Subcutaneous abdominal adipose tissue (tissue), 5 donors: ENCODE measurements around the gene LTBP2.

Experiments
- H3K27ac ChIP-seq: one replicate; pipeline ENCODE4 v1.7.0; 2013; ENCODE audit warnings: low read depth, mild to moderate bottlenecking, inconsistent platforms, low read length, moderate library complexity
- H3K27me3 ChIP-seq, 5 donors: one replicate each; pipeline ENCODE4 v1.7.0; 2013; ENCODE audit warnings: low read length in 5 of 5, inconsistent platforms in 1 of 5; ENCODE audit not compliant: control insufficient read depth in 5 of 5, insufficient read depth in 4 of 5
- H3K36me3 ChIP-seq, 5 donors: one replicate each; pipeline ENCODE4 v1.7.0; 2013; ENCODE audit warnings: low read length in 5 of 5; ENCODE audit not compliant: control insufficient read depth in 5 of 5, insufficient read depth in 5 of 5
- H3K4me1 ChIP-seq, 5 donors: one replicate each; pipeline ENCODE4 v1.7.0; 2013; ENCODE audit warnings: low read length in 5 of 5, mild to moderate bottlenecking in 3 of 5, moderate library complexity in 1 of 5; ENCODE audit not compliant: control insufficient read depth in 5 of 5, insufficient read depth in 5 of 5
- H3K4me3 ChIP-seq, 5 donors: one replicate each; pipeline ENCODE4 v1.7.0; 2013; ENCODE audit warnings: low read length in 5 of 5, low read depth in 1 of 5
- H3K9ac ChIP-seq, 5 donors: one replicate each; pipeline ENCODE4 v1.7.0; 2013; ENCODE audit warnings: low read length in 5 of 5, mild to moderate bottlenecking in 4 of 5, moderate library complexity in 3 of 5
- H3K9me3 ChIP-seq, 5 donors: one replicate each; pipeline ENCODE4 v1.7.0; 2013; ENCODE audit warnings: low read length in 5 of 5; ENCODE audit not compliant: control insufficient read depth in 5 of 5
- donor health status: healthy.
- donor health status: healthy.
- donor health status: healthy.
- donor health status: healthy.
- donor health status: healthy.

LTBP2 gene

DNA sequence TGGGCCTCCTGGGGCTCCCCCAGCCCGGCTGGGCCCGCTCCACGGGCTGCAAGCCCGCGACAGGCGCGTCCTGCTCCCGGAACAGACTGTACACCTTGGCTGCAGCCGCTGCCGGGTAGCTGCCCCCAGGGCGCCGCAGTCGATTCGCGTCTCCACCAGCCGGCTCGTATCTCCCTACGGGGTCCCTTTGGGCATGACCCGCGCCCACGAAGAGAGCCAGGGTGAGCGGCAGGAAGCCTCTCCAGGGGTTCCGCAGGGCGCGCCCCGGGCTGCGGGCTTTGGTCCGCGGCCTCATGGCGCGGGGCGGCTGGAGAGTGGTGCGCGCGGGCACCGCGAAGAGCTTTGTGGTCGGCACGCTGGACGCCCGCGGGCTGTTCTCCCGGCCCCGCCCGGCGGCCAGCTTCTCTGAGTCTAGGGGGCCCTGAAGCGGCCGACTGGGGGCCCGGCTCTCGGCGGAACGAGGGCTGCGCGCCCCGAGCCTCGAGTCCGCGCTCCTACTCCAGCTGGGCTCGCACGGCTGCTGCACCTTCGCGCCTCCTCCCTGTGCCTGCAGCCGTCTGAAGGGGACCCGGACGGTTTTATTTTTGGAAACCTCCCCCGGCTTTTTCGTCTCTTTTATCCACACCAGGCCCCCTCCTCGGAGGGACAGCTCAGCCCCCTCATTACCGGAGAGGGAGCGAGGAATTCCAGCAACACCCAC is at the start of gene LTBP2:
LTBP2 (minus strand) TSS at position 588 of the 700 bp plus-strand sequence; CDS start at position 295, 293 bp downstream.
- Histone ChIP-seq H3K4me1 (peaks cover 4 to 47% (median 39%) of the 10 kb centered on the region in 5 donors), H3K9me3 (no peaks in the 10 kb centered on the region), H3K9ac (peak within 1 kb of the TSS in 4 of 5 donors; percentile 43 to 68 (median 56)), H3K27me3 (peaks cover 0 to 7% (median 0%) of the 10 kb centered on the region in 5 donors), H3K36me3 (no peaks in the 10 kb centered on the region), H3K27ac (no peak within 1 kb of the TSS), H3K4me3 (peak within 1 kb of the TSS; percentile 38 to 80 (median 70))

DNA sequence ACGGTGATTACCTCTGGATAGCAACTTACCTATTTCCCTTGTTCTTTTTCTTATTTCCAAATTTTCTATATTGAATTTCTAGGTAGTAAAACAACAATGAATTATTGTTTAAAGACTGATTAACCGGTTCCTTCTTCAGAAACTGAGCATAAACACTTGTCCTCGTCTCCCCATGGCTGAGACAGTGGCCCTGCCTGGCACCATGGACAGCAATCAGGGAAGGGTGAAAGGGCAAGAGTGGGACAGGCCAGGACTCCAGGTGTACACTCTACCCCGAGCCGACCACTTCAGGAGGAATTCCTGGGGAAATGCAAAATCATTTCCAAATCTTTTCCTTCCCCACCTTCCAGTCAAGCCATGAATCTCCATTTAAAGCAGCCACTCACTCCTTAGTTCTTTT is 48.8 kb upstream of the LTBP2 start:
- H3K36me3 ChIP-seq = peaks cover 9 to 57% (median 37%) of the 10 kb centered on the region in 5 donors
- no peaks in the 10 kb centered on the region for H3K27me3 ChIP-seq
- no peak overlapping the region for H3K27ac ChIP-seq
- no peak overlapping the region for H3K9ac ChIP-seq
- H3K4me1 ChIP-seq = peaks cover 0 to 39% (median 35%) of the 10 kb centered on the region in 5 donors
- H3K9me3 ChIP-seq = no peaks in the 10 kb centered on the region
- no peak overlapping the region for H3K4me3 ChIP-seq

DNA sequence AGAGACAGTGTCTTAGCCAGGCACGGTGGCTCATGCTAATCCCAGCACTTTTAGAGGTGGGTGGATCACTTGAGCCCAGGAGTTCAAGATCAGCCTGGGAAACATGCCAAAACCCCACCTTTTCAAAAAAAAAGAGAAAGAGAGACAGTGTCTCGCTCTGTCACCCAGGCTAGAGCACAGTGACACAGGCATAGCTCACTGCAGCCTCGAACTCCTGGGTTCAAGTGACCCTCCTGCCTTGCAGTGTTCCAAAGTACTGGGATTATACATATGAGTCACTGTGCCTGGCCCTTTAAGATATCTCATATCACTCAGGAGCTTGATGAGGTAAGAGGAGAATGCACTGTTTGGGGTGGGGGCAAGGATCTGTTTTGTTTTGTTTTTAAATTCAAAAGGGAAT is 48.1 kb upstream of the LTBP2 start:
- peaks cover 3 to 51% (median 31%) of the 10 kb centered on the region in 5 donors for H3K36me3 ChIP-seq
- no peaks in the 10 kb centered on the region for H3K27me3 ChIP-seq
- no peak overlapping the region for H3K4me3 ChIP-seq
- no peak overlapping the region for H3K27ac ChIP-seq
- H3K4me1 ChIP-seq = peaks cover 0 to 46% (median 40%) of the 10 kb centered on the region in 5 donors
- no peak overlapping the region for H3K9ac ChIP-seq
- H3K9me3 ChIP-seq = no peaks in the 10 kb centered on the region

DNA sequence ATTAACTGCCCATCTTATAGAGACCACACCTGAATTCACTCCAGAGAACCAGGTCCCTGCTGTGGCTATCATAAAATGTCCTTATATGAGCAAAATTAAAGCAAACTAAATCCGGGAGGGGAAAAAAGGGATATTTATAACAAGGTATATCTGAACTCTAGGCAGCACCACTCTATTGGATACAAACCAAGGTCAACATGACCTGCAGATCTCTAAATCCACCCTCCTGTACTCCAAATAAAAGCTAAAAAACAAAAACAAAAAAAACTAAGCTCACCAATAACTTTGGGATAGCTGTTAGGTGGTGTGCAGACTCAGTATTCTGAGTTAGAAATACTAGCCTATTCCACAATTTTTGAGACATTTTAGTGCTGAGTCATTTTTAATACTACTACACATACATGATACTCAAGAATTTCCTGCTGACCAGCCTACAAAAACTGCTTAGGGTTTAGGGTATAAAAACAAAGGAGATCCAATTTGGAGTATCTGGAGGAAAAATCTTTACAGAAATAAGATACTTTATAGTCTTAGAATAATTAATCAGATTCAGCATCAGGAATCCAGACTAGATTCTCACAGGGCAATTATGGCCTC is 46.6 kb upstream of the LTBP2 start:
- Histone ChIP-seq H3K4me1 (peaks cover 0 to 45% (median 35%) of the 10 kb centered on the region in 5 donors), H3K27me3 (no peaks in the 10 kb centered on the region), H3K36me3 (peaks cover 3 to 40% (median 27%) of the 10 kb centered on the region in 5 donors), H3K4me3 (no peak overlapping the region), H3K9ac (no peak overlapping the region), H3K27ac (no peak overlapping the region), H3K9me3 (no peaks in the 10 kb centered on the region)

DNA sequence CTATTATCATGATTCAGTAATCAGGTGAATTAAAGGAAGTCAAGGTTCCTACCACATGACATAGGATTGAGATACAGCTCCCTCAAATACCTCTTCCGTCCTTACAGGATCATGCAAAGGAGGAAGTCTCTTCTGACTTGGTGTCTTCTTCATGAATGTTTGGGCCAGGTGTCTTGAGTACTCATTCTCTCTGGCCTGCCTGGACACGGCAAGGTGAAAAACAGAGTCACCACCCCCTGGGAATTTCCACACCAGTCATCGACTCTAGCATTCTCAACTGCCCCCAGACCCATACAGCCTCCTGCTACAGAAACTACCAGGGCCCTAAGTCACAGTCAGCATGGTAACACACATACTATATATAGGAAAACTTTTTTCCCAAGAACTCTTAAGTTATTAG is 44.9 kb upstream of the LTBP2 start:
- no peak overlapping the region for H3K27ac ChIP-seq
- H3K36me3 ChIP-seq = peaks cover 3 to 27% (median 13%) of the 10 kb centered on the region in 5 donors
- H3K4me3 ChIP-seq = no peak overlapping the region
- H3K27me3 ChIP-seq = no peaks in the 10 kb centered on the region
- H3K9ac ChIP-seq = no peak overlapping the region
- H3K4me1 ChIP-seq = peaks cover 0 to 33% (median 23%) of the 10 kb centered on the region in 5 donors
- H3K9me3 ChIP-seq = no peaks in the 10 kb centered on the region

DNA sequence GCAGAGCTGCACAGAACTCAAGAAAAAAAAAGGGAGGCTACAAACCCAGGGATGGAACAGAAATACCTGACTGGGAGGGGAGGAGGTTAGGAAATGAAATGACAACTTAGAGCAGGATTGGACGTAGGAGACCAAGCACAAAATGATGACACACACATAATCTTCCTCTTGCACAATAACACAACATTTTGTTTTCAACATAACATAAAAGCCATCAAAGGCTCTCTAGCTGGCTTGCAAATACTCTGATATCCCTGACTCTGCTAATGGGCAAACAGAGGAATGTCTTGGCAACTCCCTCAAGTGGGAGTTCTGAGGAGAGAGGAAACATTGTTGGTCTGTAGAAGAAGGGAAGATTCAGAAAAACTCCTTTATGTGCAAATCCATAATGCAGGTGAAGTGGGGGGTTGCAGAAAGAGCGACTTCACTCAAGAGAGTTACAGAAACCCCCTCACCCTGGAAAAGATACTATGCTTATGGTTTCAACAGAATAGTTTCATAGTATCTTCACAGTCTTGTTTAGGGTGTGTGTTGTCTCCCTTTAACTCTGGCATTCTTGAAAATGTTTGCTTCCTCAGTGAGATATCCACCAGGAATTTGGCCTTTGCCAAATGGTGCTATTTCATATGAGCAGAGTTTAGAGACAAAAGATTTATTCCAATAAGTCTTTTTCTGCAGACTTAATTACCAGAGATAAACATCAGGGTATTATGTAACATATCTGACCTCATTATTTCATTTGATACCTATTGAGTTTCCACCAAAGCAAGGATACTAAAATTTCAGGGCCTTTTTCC is 43.8 kb upstream of the LTBP2 start:
- H3K36me3 ChIP-seq = peaks cover 3 to 19% (median 5%) of the 10 kb centered on the region in 5 donors
- H3K27me3 ChIP-seq = no peaks in the 10 kb centered on the region
- H3K4me3 ChIP-seq = no peak overlapping the region
- H3K9ac ChIP-seq = no peak overlapping the region
- no peak overlapping the region for H3K27ac ChIP-seq
- H3K9me3 ChIP-seq = no peaks in the 10 kb centered on the region
- H3K4me1 ChIP-seq = peaks cover 0 to 24% (median 14%) of the 10 kb centered on the region in 5 donors

DNA sequence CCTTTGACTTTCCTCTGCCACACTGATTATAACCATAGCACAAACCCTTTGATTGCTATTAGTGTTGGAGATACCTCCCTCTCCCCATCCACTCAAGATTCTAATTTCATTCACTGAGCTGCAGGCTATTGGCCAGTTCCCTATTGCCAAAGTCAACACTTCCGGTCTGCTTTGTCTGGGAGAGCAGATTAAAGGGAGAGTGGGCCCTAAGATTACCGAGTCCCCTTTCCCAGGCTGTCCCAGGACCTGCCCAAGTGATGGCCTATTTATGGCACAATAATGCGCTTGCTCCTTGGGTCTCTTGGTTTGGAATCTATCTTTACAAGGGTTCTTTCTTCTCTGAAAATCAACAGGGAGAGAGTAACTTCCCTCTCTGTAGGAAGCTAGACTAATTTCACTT is 42.9 kb upstream of the LTBP2 start:
- Histone ChIP-seq H3K4me1 (peaks cover 0 to 24% (median 13%) of the 10 kb centered on the region in 5 donors), H3K4me3 (no peak overlapping the region), H3K9ac (no peak overlapping the region), H3K27me3 (no peaks in the 10 kb centered on the region), H3K27ac (no peak overlapping the region), H3K36me3 (peaks cover 0 to 12% (median 3%) of the 10 kb centered on the region in 5 donors), H3K9me3 (no peaks in the 10 kb centered on the region)

DNA sequence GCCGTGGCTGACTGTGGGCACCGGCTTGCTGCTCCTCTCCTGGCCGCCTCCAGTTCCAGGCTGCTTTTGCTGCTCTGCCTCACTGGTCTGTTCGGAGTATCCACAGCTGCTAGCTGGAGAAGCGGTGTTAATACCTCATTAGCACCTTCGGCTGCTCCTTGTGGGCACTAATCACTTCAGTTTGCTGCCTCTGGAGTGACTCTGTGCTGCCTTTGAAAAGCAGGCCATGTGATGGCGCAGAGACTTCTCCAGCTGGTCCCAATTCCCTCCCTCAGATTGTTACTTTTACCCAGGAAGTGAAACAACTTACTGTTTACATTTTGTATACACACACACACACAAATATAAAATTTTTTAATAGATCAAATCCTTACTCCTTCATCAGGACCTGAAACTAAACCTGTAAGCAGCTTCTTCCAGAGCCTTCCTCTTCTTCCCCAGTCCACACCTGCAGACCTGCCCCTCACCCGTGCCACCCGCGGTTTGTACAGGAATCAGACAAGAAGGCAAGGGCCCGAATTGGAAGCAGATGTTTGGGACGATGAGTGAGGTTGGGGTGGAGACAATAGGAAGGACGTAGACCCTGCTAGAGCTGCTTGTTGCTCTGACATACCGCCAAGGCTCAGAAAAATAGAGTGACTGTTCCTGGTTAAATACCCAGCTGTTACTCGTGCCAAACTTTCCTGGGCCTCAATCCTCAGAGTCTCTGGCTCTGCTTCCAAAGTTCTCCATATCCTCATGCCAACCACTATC is 41.5 kb upstream of the LTBP2 start:
- Histone ChIP-seq H3K4me3 (no peak overlapping the region), H3K4me1 (peaks cover 1 to 25% (median 15%) of the 10 kb centered on the region in 5 donors)

DNA sequence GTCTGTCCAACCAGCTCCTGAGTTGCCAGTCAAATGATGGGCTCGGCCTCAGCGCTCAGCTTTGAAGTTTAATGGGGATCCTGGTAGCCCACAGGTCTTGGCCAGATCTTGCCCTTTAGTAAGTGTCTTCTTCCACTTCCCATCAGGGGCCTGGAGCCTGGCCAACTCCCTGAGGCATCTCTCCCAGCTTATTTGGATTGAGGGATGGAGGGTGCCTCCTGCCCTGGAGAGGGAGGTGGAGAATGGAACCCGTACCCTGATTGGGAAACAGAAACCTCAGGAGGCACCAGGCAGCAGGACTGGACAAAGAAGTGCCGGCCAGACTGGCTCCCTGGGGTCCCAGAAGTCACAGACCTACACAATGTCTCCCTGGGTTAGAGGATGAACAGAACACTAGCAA is 40.5 kb upstream of the LTBP2 start:
- no peak overlapping the region for H3K9ac ChIP-seq
- no peaks in the 10 kb centered on the region for H3K9me3 ChIP-seq
- H3K27ac ChIP-seq = no peak overlapping the region
- H3K36me3 ChIP-seq = peaks cover 0 to 8% (median 0%) of the 10 kb centered on the region in 5 donors
- no peak overlapping the region for H3K4me3 ChIP-seq
- peaks cover 1 to 31% (median 20%) of the 10 kb centered on the region in 5 donors for H3K4me1 ChIP-seq
- H3K27me3 ChIP-seq = peaks cover 0 to 11% (median 5%) of the 10 kb centered on the region in 5 donors

More for the DNA sequence above, 41.5 kb upstream of the LTBP2 start:
- Histone ChIP-seq H3K9ac (no peak overlapping the region), H3K36me3 (peaks cover 0 to 8% (median 3%) of the 10 kb centered on the region in 5 donors), H3K27ac (no peak overlapping the region), H3K27me3 (peaks cover 0 to 6% (median 2%) of the 10 kb centered on the region in 5 donors), H3K9me3 (no peaks in the 10 kb centered on the region)
